Gastrocnemius medialis (tissue), 4 donors: ENCODE measurements around the gene PARD3B. TPM values are rescaled to one million over a fixed set of nuclear protein-coding genes. Genes with fewer than 3 reads are reported as not detected.

Experiments
- ATAC-seq, 2 donors: fragments of 150-250 bp; one replicate each; pipeline ENCODE4 v1.9.1; 2016
- DNase-seq, 2 donors: peaks; one replicate each; pipeline ENCODE4 v3.0.0-alpha.2; 2019
- H3K27ac ChIP-seq, 4 donors: fragments of 200-600 bp; sonication (generic); 1 replicate in 1 of 4; 2 replicates in 3 of 4; pipeline ENCODE4 v1.5.1; 2016 to 2018; ENCODE audit warnings: mild to moderate bottlenecking in 2 of 4, moderate library complexity in 1 of 4
- H3K27me3 ChIP-seq, 3 donors: fragments of 200-600 bp; sonication (generic) in 2 of 3; 1 replicate in 1 of 3; 2 replicates in 2 of 3; pipeline versions ENCODE4 v1.5.1 to v1.6.0; 2016 to 2019; ENCODE audit warnings: mild to moderate bottlenecking in 1 of 3, moderate library complexity in 1 of 3
- H3K36me3 ChIP-seq, 2 donors: fragments of 200-600 bp; sonication (generic) in 1 of 2; one replicate each; pipeline ENCODE4 v1.5.1; 2017 to 2018
- H3K4me1 ChIP-seq, 2 donors: fragments of 200-600 bp; sonication (generic) in 1 of 2; one replicate each; pipeline ENCODE4 v1.5.1; 2016 to 2017; ENCODE audit warnings: mild to moderate bottlenecking in 2 of 2
- H3K4me3 ChIP-seq, 4 donors: fragments of 200-600 bp; sonication (generic) in 3 of 4; 1 replicate in 1 of 4; 2 replicates in 3 of 4; pipeline ENCODE4 v1.5.1; 2016 to 2019; ENCODE audit warnings: mild to moderate bottlenecking in 2 of 4
- H3K9me3 ChIP-seq, 3 donors: fragments of 200-600 bp; sonication (generic) in 2 of 3; 1 replicate in 1 of 3; 2 replicates in 2 of 3; pipeline ENCODE4 v1.5.1; 2016 to 2019
- POLR2A ChIP-seq, 2 donors: fragments of 450-650 bp; IDR thresholded peaks; one replicate each; pipeline ENCODE4 v1.6.1; 2017; ENCODE audit warnings: antibody characterized with exemption in 2 of 2, mild to moderate bottlenecking in 2 of 2, moderate library complexity in 2 of 2
- in situ Hi-C, 4 donors: fragments of 200-750 bp; cut with MboI; loops; one replicate each; pipeline versions ENCODE4 v1.15.0 to v1.8.0; 2017; ENCODE audit warnings: low sequenced_read_pairs in 4 of 4
- intact Hi-C: fragments of 100-400 bp; cut with DNase I; formaldehyde crosslinking; loops from one replicate; pipeline ENCODE4 v1.15.1; 2023; ENCODE audit warnings: low total_unique reads
- total RNA-seq, 4 donors: library from RNA; depleted of rRNA; stranded (reverse); fragments of >200 nt; gene quantifications; one replicate each; pipeline versions ENCODE4 v1.1.0 to v1.2.3, GENCODE V29; 2016
- TF ChIP-seq, protein P1 (sequence below), 5 experiments: fragments of 450-650 bp in 3 of 5; fragments of 200-600 bp in 2 of 5; sonication (generic) in 2 of 5; IDR thresholded peaks in 4 of 5; conservative IDR thresholded peaks in 1 of 5; 1 replicate in 4 of 5; 2 replicates in 1 of 5; pipeline ENCODE4 v1.5.1; 2016 to 2019; ENCODE audit warnings: antibody characterized with exemption in 5 of 5, mild to moderate bottlenecking in 3 of 5, moderate library complexity in 3 of 5

The PARD3B gene
- total RNA-seq, 4 donors from 2014 or later, result 2.2 to 15.5 (median 4.6) TPM

DNA sequence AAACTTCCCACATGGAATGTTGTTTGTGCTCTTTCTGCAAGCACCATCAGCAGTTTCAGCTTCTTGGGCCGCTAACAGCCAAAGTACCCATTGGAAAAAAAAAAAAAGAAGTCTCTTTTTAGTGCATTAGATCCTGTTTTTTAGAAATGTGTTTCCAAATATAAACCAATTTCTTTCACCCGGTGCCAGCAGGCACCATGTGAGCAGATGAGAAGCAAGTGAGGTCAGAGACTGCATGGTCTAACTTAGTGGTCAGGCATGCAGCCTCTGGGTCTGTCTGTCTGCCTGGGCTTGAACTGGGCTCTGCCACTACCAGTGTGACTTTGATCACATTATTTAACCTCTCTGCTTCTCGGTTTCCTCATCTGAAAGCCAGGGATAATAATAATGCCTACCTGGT, 1061.9 kb downstream of the PARD3B start:
- Histone ChIP-seq H3K4me3 (no peak overlapping the region), H3K9me3 (no peaks in the 10 kb centered on the region), H3K27me3 (no peaks in the 10 kb centered on the region), H3K36me3 (no peaks in the 10 kb centered on the region), H3K27ac (no peak overlapping the region), H3K4me1 (no peaks in the 10 kb centered on the region)
- no peak for ATAC-seq
- DNase-seq, result no peak
- TF ChIP-seq, protein P1, sequence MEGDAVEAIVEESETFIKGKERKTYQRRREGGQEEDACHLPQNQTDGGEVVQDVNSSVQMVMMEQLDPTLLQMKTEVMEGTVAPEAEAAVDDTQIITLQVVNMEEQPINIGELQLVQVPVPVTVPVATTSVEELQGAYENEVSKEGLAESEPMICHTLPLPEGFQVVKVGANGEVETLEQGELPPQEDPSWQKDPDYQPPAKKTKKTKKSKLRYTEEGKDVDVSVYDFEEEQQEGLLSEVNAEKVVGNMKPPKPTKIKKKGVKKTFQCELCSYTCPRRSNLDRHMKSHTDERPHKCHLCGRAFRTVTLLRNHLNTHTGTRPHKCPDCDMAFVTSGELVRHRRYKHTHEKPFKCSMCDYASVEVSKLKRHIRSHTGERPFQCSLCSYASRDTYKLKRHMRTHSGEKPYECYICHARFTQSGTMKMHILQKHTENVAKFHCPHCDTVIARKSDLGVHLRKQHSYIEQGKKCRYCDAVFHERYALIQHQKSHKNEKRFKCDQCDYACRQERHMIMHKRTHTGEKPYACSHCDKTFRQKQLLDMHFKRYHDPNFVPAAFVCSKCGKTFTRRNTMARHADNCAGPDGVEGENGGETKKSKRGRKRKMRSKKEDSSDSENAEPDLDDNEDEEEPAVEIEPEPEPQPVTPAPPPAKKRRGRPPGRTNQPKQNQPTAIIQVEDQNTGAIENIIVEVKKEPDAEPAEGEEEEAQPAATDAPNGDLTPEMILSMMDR (IDR thresholded peaks at IDR 0.05 in 4 of 5, conservative IDR thresholded peaks at IDR 0.05 in 1 of 5), result no peak
- no peak for TF ChIP-seq POLR2A (IDR thresholded peaks at IDR 0.05)
- intact Hi-C loops (no loop called here), in situ Hi-C loops (no loop called here)

DNA sequence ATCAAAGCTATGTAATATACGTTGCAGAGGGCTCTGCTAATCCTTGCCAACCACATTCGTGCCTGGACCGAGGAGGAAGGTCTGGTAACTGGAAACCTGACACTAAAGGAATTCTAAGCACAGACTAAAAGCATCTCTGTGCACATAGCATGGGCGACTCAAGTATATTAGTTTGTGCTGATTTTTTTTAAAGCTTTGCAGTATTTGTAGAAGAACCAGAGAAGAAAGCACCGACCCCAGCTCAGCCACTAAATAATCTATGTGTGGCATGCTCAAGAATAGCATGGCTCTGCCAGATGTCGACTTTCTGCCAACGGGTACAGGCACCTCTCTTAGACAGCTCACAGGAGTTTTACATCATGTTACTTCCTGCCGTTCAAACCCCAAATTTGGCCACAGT, 1063.8 kb downstream of the PARD3B start:
- ATAC-seq, result no peak
- Histone ChIP-seq H3K4me3 (no peak overlapping the region), H3K27me3 (no peaks in the 10 kb centered on the region), H3K36me3 (no peaks in the 10 kb centered on the region), H3K27ac (no peak overlapping the region), H3K9me3 (no peaks in the 10 kb centered on the region), H3K4me1 (no peaks in the 10 kb centered on the region)
- intact Hi-C loops (no loop called here), in situ Hi-C loops (no loop called here)
- no peak for DNase-seq
- no peak for TF ChIP-seq POLR2A (IDR thresholded peaks at IDR 0.05)
- TF ChIP-seq, protein P1 (IDR thresholded peaks at IDR 0.05 in 4 of 5, conservative IDR thresholded peaks at IDR 0.05 in 1 of 5), result no peak

DNA sequence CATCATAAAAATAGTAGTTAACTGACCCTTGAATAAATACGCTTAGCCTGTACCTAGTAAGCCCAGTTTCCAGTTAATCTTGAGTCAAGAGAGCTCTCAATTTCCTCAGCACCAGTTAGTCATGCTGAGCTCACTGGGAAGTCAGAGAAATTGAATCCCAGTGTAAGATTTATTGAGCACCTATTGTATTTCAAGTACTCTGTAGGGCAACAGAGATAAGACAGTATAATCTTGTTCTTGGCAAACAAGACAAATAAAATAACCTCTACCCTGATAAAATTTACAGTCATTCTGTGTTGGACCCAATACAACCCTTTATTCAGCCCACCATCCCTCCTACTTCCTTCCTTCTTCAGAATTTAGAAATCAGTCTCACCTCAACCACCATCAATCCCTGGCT, 1065.2 kb downstream of the PARD3B start:
- no peak for TF ChIP-seq POLR2A (IDR thresholded peaks at IDR 0.05)
- TF ChIP-seq, protein P1 (IDR thresholded peaks at IDR 0.05 in 4 of 5, conservative IDR thresholded peaks at IDR 0.05 in 1 of 5), result no peak
- in situ Hi-C loops, result no loop called here
- no peaks in the 10 kb centered on the region for H3K9me3 ChIP-seq
- H3K4me1 ChIP-seq, result no peaks in the 10 kb centered on the region
- intact Hi-C loops, result no loop called here
- DNase-seq (no peak), ATAC-seq (no peak)
- H3K27ac ChIP-seq, result no peak overlapping the region
- H3K4me3 ChIP-seq, result no peak overlapping the region
- H3K27me3 ChIP-seq, result no peaks in the 10 kb centered on the region
- H3K36me3 ChIP-seq, result no peaks in the 10 kb centered on the region

DNA sequence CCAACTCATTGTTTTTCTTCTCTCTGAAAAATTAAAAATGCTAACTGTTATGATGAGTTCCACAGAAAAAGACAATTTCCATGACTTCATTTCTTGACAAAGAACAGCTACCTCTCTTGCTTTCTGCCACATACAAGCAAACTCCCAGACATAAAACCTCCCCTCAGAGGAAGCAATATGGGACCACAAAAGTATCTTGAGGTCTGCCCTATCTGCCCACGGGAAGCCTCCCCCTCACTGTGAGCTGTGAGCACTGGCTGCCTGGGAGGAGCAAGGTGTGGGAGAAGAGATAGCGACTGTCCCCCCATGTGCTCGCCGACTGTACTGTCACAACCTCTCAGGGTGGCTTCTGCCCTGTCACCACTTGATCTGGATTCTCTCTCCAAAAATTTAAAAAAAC, 1067.4 kb downstream of the PARD3B start:
- TF ChIP-seq POLR2A (IDR thresholded peaks at IDR 0.05), result no peak
- TF ChIP-seq, protein P1 (IDR thresholded peaks at IDR 0.05 in 4 of 5, conservative IDR thresholded peaks at IDR 0.05 in 1 of 5), result no peak
- Histone ChIP-seq H3K36me3 (no peaks in the 10 kb centered on the region), H3K4me3 (no peak overlapping the region), H3K4me1 (no peaks in the 10 kb centered on the region), H3K27me3 (no peaks in the 10 kb centered on the region), H3K9me3 (no peaks in the 10 kb centered on the region), H3K27ac (no peak overlapping the region)
- in situ Hi-C loops, result no loop called here
- no peak for ATAC-seq
- DNase-seq, result no peak
- intact Hi-C loops, result no loop called here

DNA sequence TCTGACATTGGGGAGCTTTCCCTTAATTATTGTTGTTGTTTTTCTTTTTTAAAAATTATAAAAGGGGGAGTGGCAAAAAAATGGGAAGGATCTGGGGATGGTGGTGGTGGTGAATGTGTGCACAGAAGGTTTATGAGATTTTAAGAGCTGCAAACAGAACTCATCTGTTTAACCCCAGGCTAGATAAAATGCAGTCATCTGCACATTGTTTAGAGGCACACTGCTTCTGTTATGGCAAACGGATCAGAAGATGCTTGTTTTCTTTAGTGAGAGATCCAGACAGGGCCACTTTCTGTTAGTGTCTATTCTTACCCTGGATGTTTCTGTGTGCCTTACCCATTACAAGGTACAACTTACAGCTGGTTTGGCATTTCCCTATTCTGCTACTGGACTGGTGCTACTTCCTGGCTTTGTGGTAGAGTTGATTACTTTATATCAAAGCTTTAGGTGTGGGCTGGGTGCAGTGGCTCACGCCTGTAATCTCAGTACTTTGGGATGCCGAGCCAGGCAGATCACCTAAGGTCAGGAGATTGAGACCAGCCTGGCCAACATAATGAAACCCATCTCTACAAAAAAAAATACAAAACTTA, 1068.8 kb downstream of the PARD3B start:
- TF ChIP-seq, protein P1 (IDR thresholded peaks at IDR 0.05 in 4 of 5, conservative IDR thresholded peaks at IDR 0.05 in 1 of 5), result no peak
- no peak for TF ChIP-seq POLR2A (IDR thresholded peaks at IDR 0.05)
- H3K36me3 ChIP-seq, result no peaks in the 10 kb centered on the region
- no peak overlapping the region for H3K27ac ChIP-seq
- no peaks in the 10 kb centered on the region for H3K9me3 ChIP-seq
- H3K4me3 ChIP-seq, result no peak overlapping the region
- no peaks in the 10 kb centered on the region for H3K27me3 ChIP-seq
- ATAC-seq (no peak), DNase-seq (no peak)
- intact Hi-C loops, result no loop called here
- no peaks in the 10 kb centered on the region for H3K4me1 ChIP-seq
- in situ Hi-C loops, result no loop called here
